HG03045 (cell line): ENCODE data around the gene HNRNPU.

Source experiments
- ATAC-seq: cut with Tn5 transposase; IDR thresholded peaks from one replicate; pipeline ENCODE4 v1.9.1; 2021; ENCODE audit warnings: mild to moderate bottlenecking, moderate library complexity; ENCODE audit not compliant: unreplicated experiment

HNRNPU gene

GRCh38 chr1:244863491-244864252, 671 bp downstream of the HNRNPU start:
- ATAC-seq, result peak; percentile 24

DNA sequence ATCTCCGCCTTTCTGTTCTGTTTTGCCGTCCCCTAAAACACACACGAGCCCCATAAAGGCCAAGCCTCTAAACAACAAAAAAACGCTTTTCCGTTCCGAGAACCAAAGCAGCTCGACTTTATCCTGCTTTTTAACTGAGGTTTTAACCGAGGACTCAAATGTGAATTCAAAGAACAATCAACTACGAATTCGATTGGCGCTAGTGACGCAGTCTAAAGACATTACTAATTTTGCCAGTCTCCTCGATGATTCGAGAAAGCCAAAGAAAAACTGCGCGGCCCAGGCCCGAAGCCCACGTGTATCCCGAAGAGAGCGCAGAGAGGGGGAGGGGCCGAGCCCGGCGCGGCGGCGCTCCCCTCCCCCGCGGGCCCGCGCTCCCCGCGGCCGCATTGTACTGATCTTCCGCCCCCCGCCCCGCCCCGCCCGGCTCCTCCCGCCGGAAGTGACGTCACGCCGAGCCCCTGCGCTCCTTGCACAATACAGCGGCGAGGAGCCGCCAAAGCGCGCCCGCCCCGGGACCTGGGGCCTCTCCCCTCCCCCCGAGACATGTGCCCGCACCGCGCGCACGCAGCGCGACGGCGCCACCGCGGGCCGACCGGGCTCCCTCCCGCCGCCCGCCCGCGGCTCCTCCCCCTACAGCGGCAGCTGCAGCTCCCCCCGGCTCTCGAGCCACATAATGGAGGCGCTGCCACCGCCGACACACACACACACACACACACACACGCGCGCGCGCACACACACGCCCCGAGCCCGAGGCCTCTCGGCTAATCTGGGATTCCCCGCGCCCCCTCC, 1.4 kb downstream of the HNRNPU start:
- peak; percentile 61 for ATAC-seq

DNA sequence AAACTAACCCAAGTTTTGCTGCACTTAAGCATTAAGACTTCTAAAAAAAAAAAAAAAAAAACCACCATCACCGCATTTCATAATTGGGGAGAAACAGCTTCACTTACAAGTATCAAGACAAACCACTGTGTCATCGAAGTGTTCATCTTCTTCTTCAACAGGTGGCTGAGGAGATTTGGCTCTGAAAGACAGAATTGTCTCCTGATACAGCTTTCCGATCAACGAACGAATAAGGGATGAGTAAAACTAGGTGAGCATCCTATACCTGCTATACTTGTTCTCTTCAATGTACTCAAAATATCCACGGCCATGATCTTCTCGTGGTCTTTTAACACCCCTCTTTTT, 2.0 kb downstream of the HNRNPU start:
- ATAC-seq, result no peak

GRCh38 chr1:244861683-244862082, 2.7 kb downstream of the HNRNPU start:
- no peak for ATAC-seq

GRCh38 chr1:244860914-244861610, 3.3 kb downstream of the HNRNPU start:
- no peak for ATAC-seq

DNA sequence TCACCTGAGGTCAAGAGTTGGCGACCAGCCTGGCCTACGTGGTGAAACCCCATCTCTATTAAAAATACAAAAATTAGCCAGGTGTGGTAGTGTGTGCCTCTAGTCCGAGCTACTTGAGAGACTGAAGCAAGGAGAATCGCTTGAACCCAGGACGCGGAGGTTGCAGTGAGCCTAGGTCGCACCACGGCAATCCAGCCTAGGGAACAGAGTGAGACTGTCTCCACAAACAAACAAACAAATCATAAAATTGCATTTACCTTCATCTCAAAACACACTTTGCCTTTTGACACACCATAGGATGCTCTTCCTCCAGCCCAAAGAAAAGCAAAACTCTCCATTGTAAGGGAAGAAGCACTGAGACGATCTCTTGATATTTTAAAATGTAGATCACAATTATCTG, 4.3 kb downstream of the HNRNPU start:
- no peak for ATAC-seq

DNA sequence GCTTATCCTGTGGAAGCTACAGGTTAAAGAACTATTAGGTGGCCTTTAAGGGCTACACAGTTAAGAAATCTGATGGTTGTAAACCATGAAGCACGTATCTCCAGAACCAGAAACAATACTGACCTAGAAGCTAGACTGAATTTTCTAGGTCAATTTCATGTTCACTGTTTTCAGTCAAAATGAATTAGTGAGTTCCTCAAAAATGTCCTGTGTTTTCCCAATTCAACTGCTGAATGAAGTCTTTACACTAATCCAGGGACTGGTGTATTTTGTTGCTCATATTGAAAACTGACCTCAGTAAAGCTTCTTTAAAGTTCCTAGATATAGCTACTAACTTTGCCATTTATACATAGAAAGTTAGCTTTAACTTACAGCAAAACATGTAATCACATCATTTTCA, 6.0 kb downstream of the HNRNPU start:
- no peak for ATAC-seq

DNA sequence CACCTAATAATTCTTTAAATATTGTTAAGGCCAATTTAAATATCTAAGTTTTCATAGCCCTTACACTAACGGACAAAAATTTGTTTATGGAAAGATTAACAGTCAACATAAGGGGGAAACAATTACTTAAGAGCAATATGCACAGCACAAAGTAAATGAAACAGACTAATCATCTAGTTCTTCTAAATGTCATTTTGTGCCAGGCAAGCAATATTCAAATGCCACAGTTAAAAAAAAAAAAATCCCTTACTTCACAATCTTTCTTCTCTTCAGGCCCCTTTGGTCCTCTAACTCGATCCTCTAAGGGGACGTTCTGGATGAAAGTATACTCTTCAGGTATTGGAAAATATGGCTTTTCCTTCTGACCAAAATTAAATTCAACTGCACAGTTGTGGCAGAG, 6.6 kb downstream of the HNRNPU start:
- no peak for ATAC-seq

- no peak for ATAC-seq
Measured at GRCh38 chr1:244854865-244855578, 9.3 kb downstream of the HNRNPU start.

DNA sequence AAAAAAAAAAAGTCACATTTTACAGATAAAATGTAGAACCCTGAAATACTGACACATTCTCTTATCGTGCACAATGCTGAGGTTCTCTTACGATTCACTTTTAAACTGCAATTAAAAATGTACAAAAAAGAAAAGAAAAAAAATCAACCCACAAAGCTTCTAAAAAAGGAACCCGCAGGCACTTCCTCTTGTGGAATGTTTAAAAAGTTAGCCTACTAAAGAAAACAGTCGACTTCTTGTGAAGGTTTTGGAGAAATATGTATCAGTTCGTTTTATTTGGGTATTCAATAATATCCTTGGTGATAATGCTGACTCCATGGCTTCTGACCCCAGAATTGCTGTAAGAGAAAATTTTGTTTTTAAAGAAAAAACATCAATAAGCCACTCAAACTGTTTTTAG, 10.2 kb downstream of the HNRNPU start:
- ATAC-seq, result no peak

DNA sequence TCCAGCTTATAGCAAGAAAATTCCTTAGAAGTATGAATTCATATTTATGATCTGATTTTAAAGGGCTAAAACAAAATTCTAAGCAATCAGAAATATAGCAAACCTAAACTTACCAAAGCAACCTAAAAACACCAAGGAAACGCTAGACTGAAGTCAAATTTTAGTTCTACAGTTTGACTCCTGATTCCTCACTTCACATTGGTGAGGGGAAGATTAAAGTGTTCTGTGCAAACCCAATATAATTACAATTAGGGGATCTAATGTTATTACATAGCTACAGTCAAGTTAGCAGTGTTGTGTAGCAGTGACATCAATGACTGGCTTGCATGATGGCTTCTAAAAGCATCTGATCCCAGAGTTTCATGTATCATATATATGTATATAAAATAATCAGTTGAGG, 11.6 kb downstream of the HNRNPU start:
- ATAC-seq, result no peak

- ATAC-seq, result no peak
Measured at GRCh38 chr1:244851546-244852231, 12.7 kb downstream of the HNRNPU start.

GRCh38 chr1:244850896-244851295, 13.4 kb downstream of the HNRNPU start:
- no peak for ATAC-seq

DNA sequence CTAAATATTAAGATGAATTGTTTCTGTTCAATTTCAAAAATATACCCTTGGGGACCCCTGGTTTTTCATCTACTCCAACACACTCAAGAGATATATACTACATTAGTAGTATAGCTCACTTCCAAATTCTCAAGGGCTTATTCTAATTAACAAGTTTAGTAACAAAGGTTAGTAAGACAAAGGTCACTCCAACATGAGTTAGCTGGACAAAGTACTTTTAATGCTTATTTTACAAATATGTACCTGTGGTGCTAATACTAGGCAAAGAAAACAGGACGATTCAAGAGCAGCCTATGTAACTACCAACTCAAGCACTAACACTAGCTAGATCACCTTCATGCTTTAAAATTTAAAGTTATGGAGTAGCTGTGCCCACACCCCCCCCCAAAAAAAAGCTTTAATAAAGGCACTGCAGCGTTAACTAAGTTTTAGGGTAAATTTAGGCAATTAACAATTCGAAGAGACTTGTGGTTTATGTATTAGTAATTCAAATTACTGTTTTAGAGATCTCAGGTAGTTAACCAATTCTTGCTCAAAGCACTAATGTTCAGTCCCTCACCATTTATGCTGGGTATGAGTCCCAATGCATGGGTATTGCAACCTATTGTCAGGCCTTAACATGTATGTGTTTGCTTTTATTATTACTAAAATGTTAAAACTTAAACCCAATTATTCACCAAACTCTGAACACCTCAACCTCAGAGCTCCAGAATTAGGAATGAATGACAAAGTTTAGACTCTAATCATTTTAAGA, 14.1 kb downstream of the HNRNPU start:
- no peak for ATAC-seq

- no peak for ATAC-seq
Measured at GRCh38 chr1:244849189-244849866, 15.0 kb downstream of the HNRNPU start.

DNA sequence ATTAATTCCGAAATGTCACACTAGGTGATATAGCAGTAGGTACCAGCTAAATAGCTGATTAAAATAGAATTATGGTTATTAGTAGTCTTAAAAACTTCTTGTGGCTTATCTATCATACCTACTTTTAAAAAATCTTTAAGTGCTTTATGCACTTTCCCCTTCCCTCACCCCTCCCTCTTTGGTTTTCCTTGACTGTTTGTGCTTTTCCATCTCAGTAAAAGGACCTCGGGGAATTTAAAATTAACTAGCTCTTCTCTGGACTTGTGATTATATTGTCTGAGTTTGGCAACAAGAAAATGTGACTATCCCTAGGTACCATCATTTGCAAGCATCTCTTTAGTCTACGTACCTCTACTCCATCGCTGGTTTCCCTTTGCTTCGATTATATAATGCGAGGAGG, 17.7 kb downstream of the HNRNPU start:
- ATAC-seq, result no peak

DNA sequence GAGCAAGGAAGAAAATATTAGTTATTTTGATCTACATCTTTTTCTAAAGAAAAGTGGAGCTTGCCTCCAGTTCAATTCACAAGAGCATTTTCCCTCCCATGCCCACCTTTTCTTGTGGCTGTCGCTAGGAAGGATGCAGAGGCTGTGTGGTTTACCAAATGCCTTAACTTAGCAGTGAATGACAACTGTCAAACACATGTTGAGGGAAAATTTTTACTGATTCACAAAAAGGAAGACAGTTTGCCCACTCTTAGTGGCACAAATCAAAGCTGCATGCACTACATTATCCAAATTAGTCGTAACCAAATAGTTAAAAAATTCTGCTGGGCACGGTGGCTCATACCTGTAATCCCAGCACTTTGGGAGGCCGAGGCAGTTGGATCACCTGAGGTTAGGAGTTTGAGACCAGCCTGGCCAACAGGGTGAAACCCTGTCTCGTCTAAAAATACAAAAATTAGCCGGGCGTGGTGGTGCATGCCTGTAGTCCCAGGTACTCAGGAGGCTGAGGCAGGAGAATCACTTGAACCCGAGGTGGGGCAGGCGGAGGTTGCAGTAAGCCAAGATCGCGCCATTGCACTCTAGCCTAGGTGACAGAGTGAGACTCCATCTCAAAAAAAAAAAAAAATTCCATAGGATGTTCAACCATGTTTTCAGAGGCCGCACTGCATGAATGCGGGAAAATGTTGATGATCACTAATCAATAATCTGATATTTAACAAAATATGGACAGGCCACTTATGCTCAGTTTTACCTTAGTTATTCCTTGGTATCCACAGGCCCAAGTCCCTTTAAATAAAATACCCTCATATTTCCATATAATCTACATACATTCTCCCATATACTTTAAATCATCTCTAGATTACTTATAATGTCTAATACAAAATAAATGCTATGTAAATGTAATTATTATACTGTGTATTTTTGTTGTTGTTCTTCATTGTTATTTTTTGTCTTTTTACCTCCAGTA, 19.9 kb downstream of the HNRNPU start:
- ATAC-seq, result no peak
